Left lobe of liver (tissue), 2 donors: ENCODE measurements around the gene ANKMY2. TPM values are rescaled to one million over a fixed set of nuclear protein-coding genes. Genes with fewer than 3 reads are reported as not detected.
"Not testable (repeated sequence)": the region's sequence is repeated elsewhere in the genome, so short reads cannot be mapped to it uniquely, and the experiment has no call there.

ENCODE experiments used
- ATAC-seq: fragments of 200-7000 bp; cut with Tn5 transposase; one replicate; pipeline ENCODE4 v1.9.1; 2020; ENCODE audit warnings: mild to moderate bottlenecking, moderate library complexity
- DNase-seq: peaks from one replicate; pipeline ENCODE4 v3.0.0-alpha.2; 2020; ENCODE audit warnings: low spot score
- total RNA-seq: library from RNA; stranded (reverse); gene quantifications from one replicate; pipeline ENCODE4 v1.2.1, GENCODE V29; 2021
- donor health status: DM: no; HTN: no; CAD: no; lungs with moderate emphysema.
- donor health status: DM: no; HTN: yes; CAD: no.

ANKMY2 gene
- total RNA-seq, 1 donor from 2014 or later, result 8.0 TPM

GRCh38 chr7:16630654-16631053, 14.9 kb downstream of the ANKMY2 start:
- no peak for DNase-seq
- no peak for ATAC-seq

- ATAC-seq (no peak), DNase-seq (no peak)
Measured at GRCh38 chr7:16627236-16627635, 18.3 kb downstream of the ANKMY2 start.

GRCh38 chr7:16626388-16626787, 19.2 kb downstream of the ANKMY2 start:
- DNase-seq, result no peak
- ATAC-seq, result no peak

GRCh38 chr7:16619979-16620408, 25.6 kb downstream of the ANKMY2 start:
- DNase-seq (no peak), ATAC-seq (no peak)

GRCh38 chr7:16616542-16616941, 29.0 kb downstream of the ANKMY2 start:
- ATAC-seq, result no peak
- no peak for DNase-seq

- no peak for ATAC-seq
- no peak for DNase-seq
Measured at GRCh38 chr7:16616122-16616521, 29.4 kb downstream of the ANKMY2 start.

GRCh38 chr7:16615228-16615627, 30.3 kb downstream of the ANKMY2 start:
- ATAC-seq (no peak), DNase-seq (no peak)

- DNase-seq, result no peak
- no peak for ATAC-seq
Measured at GRCh38 chr7:16611711-16612110, 33.8 kb downstream of the ANKMY2 start.

GRCh38 chr7:16609842-16610450, 35.6 kb downstream of the ANKMY2 start:
- ATAC-seq (no peak), DNase-seq (no peak)

GRCh38 chr7:16606704-16607103, 38.9 kb downstream of the ANKMY2 start:
- DNase-seq (no peak), ATAC-seq (no peak)

GRCh38 chr7:16604054-16604453, 41.5 kb downstream of the ANKMY2 start:
- ATAC-seq (no peak), DNase-seq (no peak)

- DNase-seq (no peak), ATAC-seq (no peak)
Measured at GRCh38 chr7:16603633-16604032, 41.9 kb downstream of the ANKMY2 start.

- ATAC-seq (no peak), DNase-seq (no peak)
Measured at GRCh38 chr7:16599860-16600259, 45.7 kb downstream of the ANKMY2 start.

GRCh38 chr7:16598015-16598414, 47.5 kb downstream of the ANKMY2 start:
- no peak for ATAC-seq
- DNase-seq, result no peak

GRCh38 chr7:16595596-16595995, 50.0 kb downstream of the ANKMY2 start:
- not testable (repeated sequence) for ATAC-seq, DNase-seq

- no peak for ATAC-seq
- no peak for DNase-seq
Measured at GRCh38 chr7:16594676-16595075, 50.9 kb downstream of the ANKMY2 start.

GRCh38 chr7:16594061-16594460, 51.5 kb downstream of the ANKMY2 start:
- ATAC-seq (no peak), DNase-seq (no peak)

GRCh38 chr7:16592395-16592794, 53.2 kb downstream of the ANKMY2 start:
- ATAC-seq (no peak), DNase-seq (no peak)

GRCh38 chr7:16590424-16590823, 55.1 kb downstream of the ANKMY2 start:
- no peak for ATAC-seq

GRCh38 chr7:16589881-16590280, 55.7 kb downstream of the ANKMY2 start:
- DNase-seq (no peak), ATAC-seq (no peak)

More at GRCh38 chr7:16590424-16590823, 55.1 kb downstream of the ANKMY2 start:
- DNase-seq, result no peak

- ATAC-seq (no peak), DNase-seq (no peak)
Measured at GRCh38 chr7:16587790-16588189, 57.8 kb downstream of the ANKMY2 start.

GRCh38 chr7:16587129-16587528, 58.4 kb downstream of the ANKMY2 start:
- DNase-seq (no peak), ATAC-seq (no peak)
